Hematopoietic multipotent progenitor cell treated with erythropoietin and hydrocortisone succinate and interleukin-3 and kit ligand, for 15 days (in vitro differentiated cells): Measurements from ENCODE around the gene GNL3.
"Not testable (repeated sequence)": the region's sequence is repeated elsewhere in the genome, so short reads cannot be mapped to it uniquely, and the experiment has no call there.

ENCODE experiments used
- DNase-seq: peaks from one replicate; pipeline ENCODE4 v3.0.0-alpha.2; 2015; ENCODE audit warnings: low spot score

The GNL3 gene

DNA sequence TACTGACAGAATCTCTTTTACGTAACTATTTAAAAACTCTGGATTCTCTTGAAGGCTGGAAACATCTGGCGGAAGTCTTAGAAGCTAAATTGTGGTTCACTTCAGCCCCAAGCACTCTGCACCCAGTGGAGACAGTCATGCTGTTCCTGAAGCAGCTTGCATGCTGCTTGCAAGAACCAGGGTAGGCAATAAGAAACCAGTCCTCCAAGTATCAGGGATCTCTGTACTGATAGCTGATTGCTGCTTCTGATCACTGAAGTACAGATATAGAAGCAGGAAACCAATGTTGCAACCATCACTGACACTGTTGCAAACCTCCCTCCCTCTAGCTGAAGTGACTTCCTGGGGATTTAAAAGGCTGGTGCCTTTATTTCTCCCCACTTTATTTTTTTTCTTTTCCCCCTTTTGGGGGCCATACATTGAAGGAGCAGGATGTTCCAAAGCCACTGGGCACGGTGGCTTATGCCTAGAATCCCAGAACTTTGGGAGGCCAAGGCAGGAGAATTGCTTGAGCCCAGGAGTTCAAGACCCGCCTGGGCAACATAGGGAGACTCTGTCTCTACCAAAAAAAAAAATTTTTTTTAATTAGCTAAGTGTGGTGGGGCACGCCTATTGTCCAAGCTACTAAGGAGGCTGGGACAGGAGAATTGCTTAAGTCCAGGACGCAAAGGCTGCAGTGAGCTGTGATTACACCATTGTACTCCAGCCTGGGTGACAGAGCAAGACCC, 35.3 kb downstream of the GNL3 start:
- DNase-seq, result no peak

- DNase-seq, result no peak
Measured at GRCh38 chr3:52721730-52722008, 35.8 kb downstream of the GNL3 start.

GRCh38 chr3:52722491-52722890, 36.7 kb downstream of the GNL3 start:
- DNase-seq, result no peak

DNA sequence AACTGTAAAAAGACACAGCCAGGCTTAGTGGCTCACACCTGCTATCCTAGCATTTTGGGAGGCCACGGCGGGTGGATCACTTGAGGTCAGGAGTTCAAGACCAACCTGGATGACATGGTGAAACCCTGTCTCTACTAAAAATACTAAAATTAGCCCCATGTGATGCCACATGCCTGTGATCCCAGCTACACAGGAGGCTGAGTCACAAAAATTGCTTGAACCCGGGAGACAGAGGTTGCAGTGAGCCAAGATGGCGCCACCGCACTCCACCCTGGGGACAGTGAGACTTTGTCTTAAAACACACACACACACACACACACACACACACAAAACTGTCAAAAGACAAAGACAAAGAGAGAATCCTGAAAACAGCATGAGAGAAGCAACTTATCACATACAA, 38.1 kb downstream of the GNL3 start:
- DNase-seq, result no peak

DNA sequence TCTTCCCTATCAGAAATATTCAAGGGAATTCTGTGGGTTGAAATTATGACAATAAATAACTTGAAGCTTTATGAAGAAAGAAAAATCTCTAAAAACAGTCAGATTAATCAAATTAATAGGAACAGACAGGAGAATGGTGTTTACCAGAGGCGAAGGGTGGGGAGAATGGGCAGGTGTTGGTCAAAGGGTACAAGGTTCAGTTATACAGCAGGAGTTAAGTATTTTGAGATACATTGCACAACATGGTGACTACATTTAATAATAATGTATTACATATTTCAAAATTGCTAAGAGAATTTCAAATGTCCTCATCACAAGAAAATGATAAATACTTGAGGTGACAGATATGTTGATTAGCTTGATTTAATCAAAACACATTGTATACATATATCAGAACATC, 38.7 kb downstream of the GNL3 start:
- DNase-seq, result no peak

DNA sequence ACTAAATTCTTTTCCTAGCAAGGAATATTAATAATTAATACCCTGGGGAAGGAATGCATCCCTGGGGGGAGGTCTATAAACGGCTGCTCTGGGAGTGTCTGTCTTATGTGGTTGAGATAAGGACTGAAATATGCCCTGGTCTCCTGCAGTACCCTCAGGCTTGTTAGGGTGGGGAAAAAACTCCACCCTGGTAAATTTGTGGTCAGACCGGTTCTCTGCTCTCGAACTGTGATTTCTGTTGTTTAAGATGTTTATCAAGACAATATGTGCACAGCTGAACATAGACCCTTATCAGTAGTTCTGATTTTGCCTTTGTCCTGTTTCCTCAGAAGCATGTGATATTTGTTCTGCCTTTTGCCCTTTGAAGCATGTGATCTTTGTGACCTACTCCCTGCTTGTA, 42.9 kb downstream of the GNL3 start:
- DNase-seq, result not testable (repeated sequence)

DNA sequence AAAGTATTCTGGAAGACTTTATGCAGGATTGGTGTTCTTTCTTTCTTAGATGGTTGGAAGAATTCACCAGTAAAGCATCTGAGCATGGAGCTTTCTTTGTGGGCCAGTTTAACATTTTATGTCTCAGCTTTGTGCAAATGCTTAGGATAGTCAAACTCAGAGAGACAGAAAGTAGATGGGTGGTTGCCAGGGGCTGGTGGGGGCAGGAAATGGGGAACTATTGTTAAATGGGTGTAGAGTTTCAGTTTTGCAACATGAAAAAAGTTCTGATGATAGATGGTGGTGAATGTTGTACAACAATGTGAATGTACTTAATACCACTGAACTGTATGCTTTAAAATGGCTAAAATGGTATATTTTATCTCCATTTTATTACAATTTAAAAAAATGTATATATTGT, 44.8 kb downstream of the GNL3 start:
- no peak for DNase-seq

GRCh38 chr3:52731590-52731989, 45.8 kb downstream of the GNL3 start:
- no peak for DNase-seq

DNA sequence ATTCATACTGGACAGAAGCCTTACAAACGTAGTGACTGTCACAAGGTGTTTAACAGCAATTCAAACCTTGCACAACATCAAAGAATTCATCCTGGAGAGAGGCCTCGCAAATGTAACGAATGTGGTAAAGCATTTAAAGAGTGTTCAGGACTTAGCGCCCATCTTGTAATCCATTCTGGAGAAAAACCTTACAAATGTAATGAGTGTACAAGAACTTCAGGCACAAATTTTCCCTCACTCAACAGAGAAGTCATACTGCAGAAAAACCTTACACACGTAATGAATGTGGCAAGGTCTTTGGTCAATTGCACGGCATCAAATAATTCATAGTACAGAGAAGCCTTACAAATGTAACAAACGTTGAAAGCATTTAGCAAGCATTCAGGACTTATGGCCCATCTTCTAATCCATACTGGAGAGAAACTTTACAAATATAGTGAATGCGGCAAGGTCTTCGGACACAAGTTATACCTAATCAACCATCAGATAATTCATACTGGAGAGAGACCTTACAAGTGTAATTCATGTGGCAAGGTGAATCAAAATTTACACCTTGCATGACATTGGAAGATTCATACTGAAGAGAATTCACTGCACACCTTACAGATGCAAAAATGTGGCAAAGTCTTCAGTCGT, 47.5 kb downstream of the GNL3 start:
- DNase-seq, result no peak

- no peak for DNase-seq
Measured at GRCh38 chr3:52739730-52740129, 53.9 kb downstream of the GNL3 start.

DNA sequence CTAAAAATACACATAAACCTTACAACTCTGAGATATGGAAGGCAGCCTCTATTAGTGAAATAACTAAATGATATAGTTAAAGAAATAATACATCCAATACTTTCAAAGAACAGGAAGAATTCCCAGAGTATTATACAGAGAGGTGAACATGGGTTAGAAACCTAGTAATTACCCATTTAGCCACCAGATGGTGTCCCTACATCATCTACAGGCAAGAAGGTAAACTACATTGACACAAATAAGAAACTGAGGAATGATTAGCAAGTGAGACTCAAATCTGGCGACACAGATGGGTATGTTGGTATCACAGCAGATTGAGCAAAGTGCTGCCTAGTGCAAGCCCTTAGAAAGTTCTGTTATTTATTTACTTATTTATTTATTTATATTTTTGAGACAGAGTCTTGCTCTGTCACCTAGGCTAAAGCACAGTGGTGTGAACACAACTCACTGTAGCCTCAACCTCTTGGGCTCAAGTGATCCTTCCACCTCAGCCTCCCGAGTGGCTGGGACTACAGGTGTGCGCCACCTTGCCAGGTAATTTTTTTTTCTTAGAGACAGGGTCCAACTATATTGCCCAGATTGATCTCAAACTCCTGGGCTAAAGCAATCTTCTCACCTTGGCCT, 56.7 kb downstream of the GNL3 start:
- peak; percentile 58 for DNase-seq

DNA sequence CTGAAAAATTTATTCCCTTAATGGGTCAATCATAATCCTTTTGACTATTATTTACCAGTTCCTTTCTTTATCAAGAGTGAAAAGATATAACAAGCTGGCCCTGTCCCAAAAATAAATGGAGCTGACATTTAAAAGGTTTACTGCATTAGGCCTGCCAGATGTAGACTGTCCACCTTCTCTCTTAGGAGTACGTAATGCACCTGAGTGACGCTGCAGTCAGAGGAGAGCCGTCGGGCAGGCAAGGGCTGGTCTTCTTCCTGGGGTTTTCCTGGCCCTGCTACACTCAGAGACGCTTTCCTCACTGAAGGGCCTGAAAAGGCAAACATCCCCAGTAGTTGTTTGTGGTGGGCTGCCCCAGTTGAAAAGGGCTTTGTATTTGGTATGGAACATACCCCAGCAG, 57.3 kb downstream of the GNL3 start:
- no peak for DNase-seq

DNA sequence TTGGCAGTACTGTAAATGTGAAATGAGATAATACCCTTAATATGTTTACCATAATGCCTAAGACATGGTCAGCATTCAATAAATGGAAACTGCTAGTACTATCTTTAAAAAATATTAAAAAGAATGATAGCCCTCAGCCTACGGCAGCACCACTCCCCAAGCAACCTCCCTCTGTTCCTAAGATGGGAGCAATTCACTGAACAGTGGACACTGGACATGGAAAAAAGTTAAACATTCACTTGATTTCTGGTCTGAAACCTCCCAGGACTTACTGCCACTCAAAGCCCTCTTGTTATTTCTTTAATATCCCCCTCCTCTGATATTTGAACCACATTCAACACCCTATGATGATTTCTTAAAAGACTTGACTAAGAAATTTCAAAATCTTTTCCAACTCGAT, 57.9 kb downstream of the GNL3 start:
- no peak for DNase-seq
